ENCODE data around the gene OAF. TPM values are rescaled to one million over a fixed set of nuclear protein-coding genes. Genes with fewer than 3 reads are reported as not detected.

The OAF gene
- total RNA-seq, 1 experiment from 2014 or later = 32.3 TPM

DNA sequence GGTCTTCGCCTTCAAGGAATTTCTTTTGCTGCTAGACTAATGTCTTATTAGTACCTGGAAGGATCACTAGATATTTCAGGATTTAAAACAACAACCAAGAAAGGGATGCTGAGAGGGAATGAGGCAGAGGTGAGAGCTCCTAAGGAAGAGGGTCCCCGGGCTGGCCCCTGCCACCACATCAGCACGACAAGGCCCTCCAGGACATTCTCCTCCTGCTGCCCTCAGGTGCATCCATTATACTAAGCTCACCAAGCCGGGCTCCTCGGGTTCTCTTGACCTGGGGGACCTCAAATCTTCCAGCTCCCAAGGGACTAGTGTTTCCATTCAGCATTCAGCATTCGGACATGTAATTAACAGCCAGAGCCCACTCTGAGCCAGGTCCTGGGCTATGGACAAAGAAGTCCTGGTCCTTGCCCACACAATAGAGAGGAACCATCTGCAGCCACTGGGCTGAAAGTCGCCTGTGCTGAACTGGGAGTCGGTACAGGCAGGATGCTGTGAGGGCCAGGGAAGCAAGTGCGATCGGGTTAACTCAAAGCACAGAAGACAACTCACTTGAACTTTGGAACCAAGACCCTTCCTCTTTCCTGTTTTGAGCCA is 29.4 kb upstream of the OAF start (continued):
- TF ChIP-seq POLR2AphosphoS5 (IDR thresholded peaks at IDR 0.05; ENCODE audit: low read depth, low read length) = no peak
- no peak for TF ChIP-seq TCF7L2 (IDR thresholded peaks at IDR 0.05; ENCODE audit: borderline replicate concordance, extremely low read depth, insufficient read depth, insufficient read length)
- TF ChIP-seq EZH2 (IDR thresholded peaks at IDR 0.05) = no peak
- no peak for TF ChIP-seq JUND (IDR thresholded peaks at IDR 0.05)
- no peak for TF ChIP-seq SIN3A (IDR thresholded peaks at IDR 0.05; ENCODE audit: low read depth)
- TF ChIP-seq RAD21 (IDR thresholded peaks at IDR 0.05; ENCODE audit: low read depth) = no peak
- no peak for TF ChIP-seq YY1 (IDR thresholded peaks at IDR 0.05; ENCODE audit: extremely low read depth, insufficient replicate concordance, low read depth, low read length)
- no peak for TF ChIP-seq CEBPB (IDR thresholded peaks at IDR 0.05; ENCODE audit: low read depth)
- no peak for TF ChIP-seq ZNF274 (IDR thresholded peaks at IDR 0.05; ENCODE audit: low read depth, low read length)

- CTCF ChIA-PET = no interaction called here
- H3K9ac ChIP-seq (ENCODE audit: low read length) = no peak overlapping the region
- H3K79me2 ChIP-seq (ENCODE audit: insufficient read depth, low read length) = no peaks in the 10 kb centered on the region
- POLR2A ChIA-PET = no interaction called here
- BruUV-seq (replicated peaks) = no TSS peak
- H4K20me1 ChIP-seq (ENCODE audit: insufficient read depth) = no peaks in the 10 kb centered on the region
- ATAC-seq (no peak), DNase-seq (ENCODE audit: low read depth, low spot score) (no peak)
- no peak overlapping the region for H3K4me3 ChIP-seq (replicated peaks in 1 of 2; ENCODE audit: low read depth in 1 of 2, low read length in 2 of 2)
- H3K27ac ChIP-seq (ENCODE audit: low read depth, low read length) = no peak overlapping the region
- H3K36me3 ChIP-seq (ENCODE audit: control insufficient read depth in 1 of 2, insufficient read depth in 2 of 2, low read length in 2 of 2) = no peaks in the 10 kb centered on the region
- no peaks in the 10 kb centered on the region for H3K9me2 ChIP-seq (ENCODE audit: insufficient read depth)
- intact Hi-C loops (cut with micrococcal nuclease) = no loop called here
- RAD21 ChIA-PET (ENCODE audit: low non-redundant PET in 1 of 2, low total read pairs in 2 of 2, uncharacterized antibody in 2 of 2, unreplicated experiment in 2 of 2) = interaction anchor here (0.7 kb wide), 2 partner anchors 530 to 707 kb away, joined by 3 read pairs; no protein-coding TSS in a partner anchor
- H3K27me3 ChIP-seq (ENCODE audit: insufficient read depth, low read length) = peaks cover 5% of the 10 kb centered on the region; the same call in 1 of the 2 replicates
- TF ChIP-seq TCF7L2 (IDR thresholded peaks at IDR 0.05; ENCODE audit: borderline replicate concordance, extremely low read depth, insufficient read depth, insufficient read length) = no peak
- no peak for TF ChIP-seq ZNF274 (IDR thresholded peaks at IDR 0.05; ENCODE audit: low read depth, low read length)
- TF ChIP-seq, protein P1, sequence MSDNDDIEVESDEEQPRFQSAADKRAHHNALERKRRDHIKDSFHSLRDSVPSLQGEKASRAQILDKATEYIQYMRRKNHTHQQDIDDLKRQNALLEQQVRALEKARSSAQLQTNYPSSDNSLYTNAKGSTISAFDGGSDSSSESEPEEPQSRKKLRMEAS (IDR thresholded peaks at IDR 0.05) = no peak
- no peak for TF ChIP-seq RAD21 (IDR thresholded peaks at IDR 0.05; ENCODE audit: low read depth)
- TF ChIP-seq CEBPB (IDR thresholded peaks at IDR 0.05; ENCODE audit: low read depth) = no peak
- TF ChIP-seq FOSL1 (IDR thresholded peaks at IDR 0.05; ENCODE audit: low read depth) = no peak
- TF ChIP-seq YY1 (IDR thresholded peaks at IDR 0.05; ENCODE audit: extremely low read depth, insufficient replicate concordance, low read depth, low read length) = no peak
- no peak for TF ChIP-seq SRF (IDR thresholded peaks at IDR 0.05; ENCODE audit: low read depth)
- TF ChIP-seq, protein P2, sequence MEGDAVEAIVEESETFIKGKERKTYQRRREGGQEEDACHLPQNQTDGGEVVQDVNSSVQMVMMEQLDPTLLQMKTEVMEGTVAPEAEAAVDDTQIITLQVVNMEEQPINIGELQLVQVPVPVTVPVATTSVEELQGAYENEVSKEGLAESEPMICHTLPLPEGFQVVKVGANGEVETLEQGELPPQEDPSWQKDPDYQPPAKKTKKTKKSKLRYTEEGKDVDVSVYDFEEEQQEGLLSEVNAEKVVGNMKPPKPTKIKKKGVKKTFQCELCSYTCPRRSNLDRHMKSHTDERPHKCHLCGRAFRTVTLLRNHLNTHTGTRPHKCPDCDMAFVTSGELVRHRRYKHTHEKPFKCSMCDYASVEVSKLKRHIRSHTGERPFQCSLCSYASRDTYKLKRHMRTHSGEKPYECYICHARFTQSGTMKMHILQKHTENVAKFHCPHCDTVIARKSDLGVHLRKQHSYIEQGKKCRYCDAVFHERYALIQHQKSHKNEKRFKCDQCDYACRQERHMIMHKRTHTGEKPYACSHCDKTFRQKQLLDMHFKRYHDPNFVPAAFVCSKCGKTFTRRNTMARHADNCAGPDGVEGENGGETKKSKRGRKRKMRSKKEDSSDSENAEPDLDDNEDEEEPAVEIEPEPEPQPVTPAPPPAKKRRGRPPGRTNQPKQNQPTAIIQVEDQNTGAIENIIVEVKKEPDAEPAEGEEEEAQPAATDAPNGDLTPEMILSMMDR (IDR thresholded peaks at IDR 0.05 in 2 of 3, conservative IDR thresholded peaks at IDR 0.05 in 1 of 3; ENCODE audit: borderline replicate concordance in 1 of 3, insufficient read depth in 1 of 3, low read depth in 2 of 3, low read length in 2 of 3) = no peak
- TF ChIP-seq, protein P3, sequence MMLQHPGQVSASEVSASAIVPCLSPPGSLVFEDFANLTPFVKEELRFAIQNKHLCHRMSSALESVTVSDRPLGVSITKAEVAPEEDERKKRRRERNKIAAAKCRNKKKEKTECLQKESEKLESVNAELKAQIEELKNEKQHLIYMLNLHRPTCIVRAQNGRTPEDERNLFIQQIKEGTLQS (IDR thresholded peaks at IDR 0.05) = no peak
- TF ChIP-seq SIN3A (IDR thresholded peaks at IDR 0.05; ENCODE audit: low read depth) = no peak
- TF ChIP-seq ELF1 (IDR thresholded peaks at IDR 0.05; ENCODE audit: borderline replicate concordance, low read depth) = no peak
- no peak for TF ChIP-seq ZFX (IDR thresholded peaks at IDR 0.05)
- TF ChIP-seq POLR2AphosphoS5 (IDR thresholded peaks at IDR 0.05; ENCODE audit: low read depth, low read length) = no peak
- no peak for TF ChIP-seq EZH2phosphoT487 (IDR thresholded peaks at IDR 0.05; ENCODE audit: borderline replicate concordance)
- TF ChIP-seq EGR1 (IDR thresholded peaks at IDR 0.05; ENCODE audit: low read depth) = no peak
- no peaks in the 10 kb centered on the region for H3K9me3 ChIP-seq (ENCODE audit: control insufficient read depth in 1 of 2, insufficient read depth in 1 of 2, low read depth in 1 of 2, low read length in 2 of 2)
- H2AFZ ChIP-seq (ENCODE audit: low read depth, low read length, poor library complexity, severe bottlenecking) = no peak overlapping the region
- peaks cover 0 to 17% of the 10 kb centered on the region in 2 experiments; a peak in 1 of 4 replicates for H3K4me1 ChIP-seq (ENCODE audit: control insufficient read depth in 1 of 2, insufficient read depth in 2 of 2, low read length in 2 of 2)
- no peak overlapping the region for H3K4me2 ChIP-seq (ENCODE audit: low read length)
Measured at GRCh38 chr11:120182372-120182771, 28.5 kb upstream of the OAF start.

Measured in HCT116 (cell line).